SH-SY5Y (cell line): ENCODE results near the gene ID2.

ENCODE experiments used
- GATA2 ChIP-seq: IDR thresholded peaks from 2 replicates; pipeline ENCODE4 v1.6.1; 2011; ENCODE audit warnings: mild to moderate bottlenecking, low read depth, low read length
- GATA3 ChIP-seq: IDR thresholded peaks from 2 replicates; pipeline ENCODE4 v1.6.1; 2011; ENCODE audit warnings: low read depth, mild to moderate bottlenecking, low read length, moderate library complexity

DNA sequence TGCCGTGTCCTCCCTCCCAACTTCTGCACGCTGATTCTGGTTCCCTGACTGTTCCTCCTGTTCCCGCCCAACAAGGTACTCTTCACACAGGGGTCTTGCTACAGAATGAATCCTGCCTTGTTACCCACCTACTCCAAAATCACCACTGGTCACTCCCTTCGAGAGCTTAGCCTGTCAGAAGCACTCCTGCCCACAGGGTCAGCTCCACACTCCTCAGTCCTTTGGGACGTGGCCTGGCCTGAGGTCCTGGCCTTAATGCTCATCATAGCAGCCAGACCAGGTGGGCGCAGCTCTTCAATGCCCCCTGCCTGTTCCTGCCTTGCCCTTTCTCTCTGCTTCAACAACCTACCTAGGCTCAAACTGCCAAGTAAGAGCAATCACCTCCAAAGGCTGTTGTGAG is 27.8 kb upstream of the ID2 start:
- TF ChIP-seq GATA3 (no peak), GATA2 (no peak)
